K562 (cell line): ENCODE results near the gene LY6G5B. TPM values are rescaled to one million over a fixed set of nuclear protein-coding genes. Genes with fewer than 3 reads are reported as not detected.

Source experiments
- ATF4 ChIP-seq: fragments of 450-650 bp; formaldehyde crosslinking; IDR thresholded peaks from 2 replicates; pipeline ENCODE4 v1.4.0; 2022; ENCODE audit warnings: mild to moderate bottlenecking, moderate library complexity
- ATF7 ChIP-seq: fragments of 450-650 bp; IDR thresholded peaks from 2 replicates; pipeline ENCODE4 v1.7.1; 2014; ENCODE audit warnings: mild to moderate bottlenecking, moderate library complexity
- CREB5 ChIP-seq: fragments of 250-450 bp; sonication (Bioruptor Pico); IDR thresholded peaks from 2 replicates; pipeline ENCODE4 v1.5.0; 2020; ENCODE audit warnings: mild to moderate bottlenecking
- CREM ChIP-seq: IDR thresholded peaks from 2 replicates; pipeline ENCODE4 v1.6.1; 2014; ENCODE audit warnings: antibody characterized with exemption, low read depth
- E2F1 ChIP-seq: sonication (generic); formaldehyde crosslinking; IDR thresholded peaks from 2 replicates; pipeline ENCODE4 v1.8.1; 2023; ENCODE audit warnings: mild to moderate bottlenecking, missing genetic modification reagents, moderate library complexity
- ETV1 ChIP-seq: fragments of 450-650 bp; conservative IDR thresholded peaks from 2 replicates; pipeline ENCODE4 v1.6.1; 2016; ENCODE audit warnings: missing genetic modification characterization, control low read depth, low read depth, missing compliant biosample characterization
- HDAC2 ChIP-seq: fragments of 450-650 bp; IDR thresholded peaks from 2 replicates; pipeline ENCODE4 v1.6.1; 2016; ENCODE audit warnings: mild to moderate bottlenecking
- KDM2B ChIP-seq: fragments of 250-450 bp; sonication (Bioruptor Pico); IDR thresholded peaks from 2 replicates; pipeline ENCODE4 v1.8.0; 2021; ENCODE audit warnings: mild to moderate bottlenecking, moderate library complexity
- MXD1 ChIP-seq: fragments of 250-450 bp; sonication (Bioruptor Pico); IDR thresholded peaks from 2 replicates; pipeline ENCODE4 v1.8.0; 2021; ENCODE audit warnings: borderline replicate concordance, mild to moderate bottlenecking, moderate library complexity; ENCODE audit not compliant: poor library complexity, severe bottlenecking
- MYC ChIP-seq, 2 experiments: fragments of 250-450 bp in 1 of 2; sonication (Bioruptor Pico) in 1 of 2; IDR thresholded peaks; 2 replicates each; pipeline versions ENCODE4 v1.5.1 to v1.6.1; 2012 to 2021; ENCODE audit warnings: low read depth in 2 of 2, borderline replicate concordance in 1 of 2, improper control_type of control experiment in 1 of 2, low read length in 1 of 2, mild to moderate bottlenecking in 1 of 2, moderate library complexity in 1 of 2
- POLR2A ChIP-seq: fragments of 450-650 bp; conservative IDR thresholded peaks from 2 replicates; pipeline ENCODE4 v1.6.1; 2016
- POLR2B ChIP-seq: fragments of 450-650 bp; IDR thresholded peaks from 2 replicates; pipeline ENCODE4 v1.6.1; 2018; ENCODE audit warnings: low read depth; ENCODE audit not compliant: partially characterized antibody
- RBM34 ChIP-seq: fragments of 200-400 bp; formaldehyde crosslinking; IDR thresholded peaks from 2 replicates; pipeline ENCODE4 v1.6.1; 2018; ENCODE audit warnings: low read length, borderline replicate concordance; ENCODE audit not compliant: insufficient read depth
- SNAPC5 ChIP-seq: fragments of 250-450 bp; sonication (Bioruptor Pico); IDR thresholded peaks from 2 replicates; pipeline ENCODE4 v1.8.0; 2021; ENCODE audit warnings: moderate library complexity, mild to moderate bottlenecking, inconsistent platforms
- SNIP1 ChIP-seq: fragments of 450-650 bp; IDR thresholded peaks from 2 replicates; pipeline ENCODE4 v1.7.1; 2017; ENCODE audit warnings: low read depth, mild to moderate bottlenecking
- YY1 ChIP-seq, 3 experiments: IDR thresholded peaks; 2 replicates each; pipeline ENCODE4 v1.6.1; 2011; ENCODE audit warnings: low read length in 2 of 3, mild to moderate bottlenecking in 2 of 3, moderate library complexity in 2 of 3, borderline replicate concordance in 1 of 3, control low read depth in 1 of 3, low read depth in 1 of 3; ENCODE audit not compliant: insufficient read depth in 3 of 3, insufficient replicate concordance in 2 of 3, control insufficient read depth in 1 of 3, insufficient read length in 1 of 3; ENCODE audit errors: extremely low read depth in 1 of 3
- ZBTB43 ChIP-seq: sonication (generic); formaldehyde crosslinking; IDR thresholded peaks from 2 replicates; pipeline ENCODE4 v1.8.0; 2023; ENCODE audit warnings: mild to moderate bottlenecking, missing genetic modification reagents
- ZNF347 ChIP-seq: fragments of 450-650 bp; formaldehyde crosslinking; IDR thresholded peaks from 2 replicates; pipeline ENCODE4 v1.4.0; 2020; ENCODE audit warnings: low read depth, mild to moderate bottlenecking, moderate library complexity
- ZNF449 ChIP-seq: fragments of 250-450 bp; sonication (Bioruptor Pico); IDR thresholded peaks from 2 replicates; pipeline ENCODE4 v1.8.0; 2022; ENCODE audit warnings: moderate library complexity, mild to moderate bottlenecking, inconsistent platforms
- polyA plus RNA-seq, 8 experiments: library from polyadenylated mRNA; depleted of rRNA in 4 of 8; stranded (reverse) in 5 of 8; unstranded in 3 of 8; fragments of >200 nt; fragmentation: Nextera tagmentation in 2 of 8; fragmentation: Illumina TruSeq in 1 of 8; extraction: Ambion mirVana in 2 of 8; extraction: Trizol in 1 of 8; gene quantifications; 2 replicates each; pipeline versions ENCODE4 v1.2.1 to v1.2.3, GENCODE V29; 2011 to 2014; ENCODE audit warnings: inconsistent platforms in 1 of 8, missing spikeins in 1 of 8
- total RNA-seq, 7 experiments: library from RNA; depleted of rRNA in 6 of 7; stranded (reverse); fragments of >200 nt in 6 of 7; fragmentation: Illumina TruSeq in 2 of 7; extraction: Trizol in 2 of 7; gene quantifications; 2 replicates each; pipeline versions ENCODE4 v1.2.1 to v1.2.3, GENCODE V29; 2011 to 2021; ENCODE audit warnings: low replicate concordance in 1 of 7

LY6G5B gene
- total and polyA plus RNA-seq, 9 of the 15 experiments (the other 6 are each of a cell fraction or from before 2014, with no cell fraction given): 6.0 to 27.0 (median 7.5) TPM

GRCh38 chr6:31620586-31621319 lies 49.0 kb upstream of the LY6G5B start, which contains the start of gene PRRC2A (continued):
- TF ChIP-seq ATF7 (no peak), MYC (IDR thresholded peaks at IDR 0.05; ENCODE audit: low read depth, low read length) (peak; percentile 92), MYC (CRISPR knock-in tag; IDR thresholded peaks at IDR 0.05; ENCODE audit: borderline replicate concordance, low read depth) (peak; percentile 92; the same call in 1 of the 2 replicates), MXD1 (peak; percentile 35), SNIP1 (no peak; the same call in 1 of the 2 replicates), ZBTB43 (CRISPR knock-in tag) (no peak), SNAPC5 (CRISPR knock-in tag) (no peak), CREB5 (no peak), HDAC2 (peak; percentile 55; the same call in 1 of the 2 replicates), ETV1 (tag) (peak; percentile 36; the same call in 1 of the 2 replicates), POLR2B (peak; percentile 74), ZNF347 (no peak), KDM2B (no peak), E2F1 (no peak), ATF4 (CRISPR knock-in tag) (no peak), RBM34 (no peak), POLR2A (peak; percentile 83), YY1 (IDR thresholded peaks at IDR 0.05; ENCODE audit: borderline replicate concordance in 1 of 3, control insufficient read depth in 1 of 3, extremely low read depth in 1 of 3, insufficient read depth in 3 of 3, insufficient read length in 1 of 3, insufficient replicate concordance in 2 of 3, low read depth in 1 of 3, low read length in 2 of 3) (peak; percentile 92 to 96 (median 92)), CREM (no peak), ZNF449 (CRISPR knock-in tag) (no peak)
